Lower lobe of right lung (tissue), 2 donors: ENCODE measurements around the gene GPSM3. TPM values are rescaled to one million over a fixed set of nuclear protein-coding genes. Genes with fewer than 3 reads are reported as not detected.
"Not testable (repeated sequence)": the region's sequence is repeated elsewhere in the genome, so short reads cannot be mapped to it uniquely, and the experiment has no call there.

Source experiments
- ATAC-seq, 2 donors: fragments of 200-7000 bp; cut with Tn5 transposase; one replicate each; pipeline ENCODE4 v1.9.1; 2020 to 2022; ENCODE audit warnings: mild to moderate bottlenecking in 2 of 2, moderate library complexity in 2 of 2
- DNase-seq: peaks from one replicate; pipeline ENCODE4 v3.0.0-alpha.2; 2020
- H3K27ac ChIP-seq: fragments of 200-600 bp; one replicate; pipeline ENCODE4 v1.8.0; 2022
- H3K27me3 ChIP-seq: fragments of 200-600 bp; one replicate; pipeline ENCODE4 v1.8.0; 2022; ENCODE audit warnings: low read depth
- H3K36me3 ChIP-seq: fragments of 200-600 bp; one replicate; pipeline ENCODE4 v1.8.0; 2022; ENCODE audit warnings: mild to moderate bottlenecking
- H3K4me1 ChIP-seq: fragments of 200-600 bp; one replicate; pipeline ENCODE4 v1.8.0; 2022
- H3K4me3 ChIP-seq: fragments of 200-600 bp; one replicate; pipeline ENCODE4 v1.8.0; 2022; ENCODE audit warnings: mild to moderate bottlenecking
- H3K9me3 ChIP-seq: fragments of 200-600 bp; one replicate; pipeline ENCODE4 v1.8.0; 2022
- intact Hi-C: fragments of 100-400 bp; cut with DNase I; formaldehyde crosslinking; loops from one replicate; pipeline ENCODE4 v1.11.0; 2022
- total RNA-seq: library from RNA; stranded (reverse); fragmentation: NEBNext Ultra II Directional; extraction: Animal tissue kit (Norgen Biotek cat#: 25700); gene quantifications from one replicate; pipeline ENCODE4 v1.2.1, GENCODE V29; 2021
- TF ChIP-seq, protein P1 (sequence below): fragments of 200-600 bp; IDR thresholded peaks from one replicate; pipeline ENCODE4 v1.8.0; 2022; ENCODE audit warnings: antibody characterized with exemption, mild to moderate bottlenecking
- donor health status: DM: no; HTN: yes; CAD: no; lungs with severe emphysema.

Gene GPSM3
- total RNA-seq, 1 donor from 2014 or later, result 76.2 TPM

DNA sequence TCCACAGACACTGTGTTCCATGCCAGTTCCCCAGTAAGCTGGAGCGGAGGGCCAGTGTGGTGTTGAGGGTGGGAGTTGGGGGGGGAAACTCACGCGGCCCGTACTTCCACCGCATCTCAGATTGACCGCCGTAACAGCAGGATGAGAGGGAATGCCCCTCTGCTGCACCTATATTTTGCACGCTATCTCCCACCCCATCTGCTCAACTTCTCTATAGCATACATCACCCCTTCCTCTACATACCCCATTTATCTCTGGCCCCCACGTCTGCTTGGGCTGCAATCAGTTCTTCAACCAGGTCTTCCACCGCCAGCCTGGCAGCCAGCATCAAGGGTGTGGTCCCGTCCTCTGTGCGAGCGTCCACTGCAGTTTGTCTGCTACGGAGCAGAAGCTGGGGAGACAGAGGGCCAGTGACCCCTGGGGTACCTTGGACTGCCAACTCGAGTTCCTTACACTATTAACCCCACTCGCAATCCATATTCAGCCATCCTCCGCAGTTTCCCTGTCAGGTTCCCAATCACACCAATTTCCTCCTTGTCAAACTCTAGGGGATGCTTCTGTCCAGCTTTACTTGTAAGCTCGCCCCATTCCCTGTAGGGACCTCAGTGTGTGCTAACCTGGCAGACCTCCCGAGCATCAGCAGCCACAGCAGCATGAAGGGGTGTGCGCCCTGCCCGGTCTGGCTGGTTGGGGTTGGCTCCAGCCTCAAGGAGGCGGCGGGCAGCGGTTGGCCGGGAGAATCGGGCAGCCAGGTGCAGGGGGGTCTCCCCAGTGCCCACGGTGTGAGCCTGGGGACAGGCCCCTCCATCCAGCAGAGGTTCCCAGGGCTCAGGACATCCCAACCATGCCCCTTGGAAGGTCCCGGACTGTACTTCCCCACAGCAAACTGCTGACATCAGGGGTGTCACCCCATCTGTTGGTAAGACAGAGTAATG is 4.5 kb upstream of the GPSM3 start:
- Histone ChIP-seq H3K4me1 (peaks cover 44% of the 10 kb centered on the region), H3K27ac (peak overlapping the region; percentile 100), H3K9me3 (no peaks in the 10 kb centered on the region), H3K36me3 (peaks cover 1% of the 10 kb centered on the region), H3K4me3 (peak overlapping the region; percentile 79), H3K27me3 (peaks cover under 1% of the 10 kb centered on the region)
- DNase-seq (no peak), ATAC-seq (no peak)
- TF ChIP-seq, protein P1, sequence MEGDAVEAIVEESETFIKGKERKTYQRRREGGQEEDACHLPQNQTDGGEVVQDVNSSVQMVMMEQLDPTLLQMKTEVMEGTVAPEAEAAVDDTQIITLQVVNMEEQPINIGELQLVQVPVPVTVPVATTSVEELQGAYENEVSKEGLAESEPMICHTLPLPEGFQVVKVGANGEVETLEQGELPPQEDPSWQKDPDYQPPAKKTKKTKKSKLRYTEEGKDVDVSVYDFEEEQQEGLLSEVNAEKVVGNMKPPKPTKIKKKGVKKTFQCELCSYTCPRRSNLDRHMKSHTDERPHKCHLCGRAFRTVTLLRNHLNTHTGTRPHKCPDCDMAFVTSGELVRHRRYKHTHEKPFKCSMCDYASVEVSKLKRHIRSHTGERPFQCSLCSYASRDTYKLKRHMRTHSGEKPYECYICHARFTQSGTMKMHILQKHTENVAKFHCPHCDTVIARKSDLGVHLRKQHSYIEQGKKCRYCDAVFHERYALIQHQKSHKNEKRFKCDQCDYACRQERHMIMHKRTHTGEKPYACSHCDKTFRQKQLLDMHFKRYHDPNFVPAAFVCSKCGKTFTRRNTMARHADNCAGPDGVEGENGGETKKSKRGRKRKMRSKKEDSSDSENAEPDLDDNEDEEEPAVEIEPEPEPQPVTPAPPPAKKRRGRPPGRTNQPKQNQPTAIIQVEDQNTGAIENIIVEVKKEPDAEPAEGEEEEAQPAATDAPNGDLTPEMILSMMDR, result no peak
- intact Hi-C loops, result no loop called here

DNA sequence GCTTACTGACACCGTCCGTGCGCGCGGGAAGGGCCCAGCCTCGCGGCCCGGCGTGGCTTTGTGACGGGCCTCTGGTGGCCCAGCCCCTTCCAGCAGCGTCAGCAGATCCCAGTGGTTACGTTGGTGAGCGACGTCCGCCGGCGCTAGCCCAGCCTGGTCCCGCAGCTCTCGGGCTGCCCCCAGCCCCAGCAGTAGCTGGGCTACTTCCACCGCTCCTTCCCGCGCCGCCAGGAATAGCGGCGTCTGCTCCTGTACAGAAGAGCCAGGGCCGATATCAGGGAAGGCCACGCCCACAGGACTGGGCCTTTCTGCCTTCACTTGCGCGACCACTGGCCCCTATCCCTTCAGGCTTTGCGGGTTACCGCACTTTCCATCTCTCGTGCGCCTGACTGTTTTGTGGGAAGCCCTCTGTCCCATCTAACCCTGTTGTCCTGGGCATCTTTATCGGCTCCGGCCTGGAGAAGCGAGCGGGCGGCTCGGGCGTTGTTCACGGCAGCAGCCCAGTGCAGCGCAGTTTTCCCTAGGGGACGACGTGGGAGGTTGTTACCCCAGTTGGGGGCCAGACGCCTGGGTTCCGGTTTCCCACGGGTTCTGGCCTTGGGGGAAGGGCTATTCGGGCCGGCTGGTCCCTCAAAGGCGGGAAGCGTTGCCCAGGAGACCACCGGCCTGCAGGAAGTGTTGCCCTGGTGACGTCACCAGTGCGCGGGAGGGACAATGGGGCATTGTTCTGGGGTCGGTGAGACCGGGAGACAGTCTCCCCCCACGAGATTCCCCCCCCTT is 3.6 kb upstream of the GPSM3 start:
- DNase-seq, result peak; percentile 93
- H3K4me1 ChIP-seq, result peaks cover 48% of the 10 kb centered on the region
- TF ChIP-seq, protein P1, result no peak

DNA sequence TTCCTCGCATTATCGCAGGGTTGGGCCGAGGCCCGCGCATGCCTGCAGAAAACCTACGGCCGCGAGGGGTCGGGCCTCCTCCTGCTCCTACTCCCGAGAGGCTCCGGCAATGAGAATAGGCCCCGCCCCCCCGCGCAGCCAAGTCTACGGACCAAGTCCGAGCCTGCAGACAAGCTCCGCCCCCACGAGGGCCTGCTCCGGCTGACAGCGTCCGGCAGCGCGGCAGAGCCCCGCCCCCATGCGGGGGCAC is 3.1 kb upstream of the GPSM3 start:
- no peaks in the 10 kb centered on the region for H3K27me3 ChIP-seq
- peaks cover 53% of the 10 kb centered on the region for H3K4me1 ChIP-seq
- no peaks in the 10 kb centered on the region for H3K9me3 ChIP-seq
- H3K27ac ChIP-seq, result peak overlapping the region; percentile 100
- TF ChIP-seq, protein P1, result peak; percentile 50
- peak overlapping the region; percentile 79 for H3K4me3 ChIP-seq
- H3K36me3 ChIP-seq, result no peaks in the 10 kb centered on the region
- ATAC-seq (peak; percentile 93 to 96), DNase-seq (peak; percentile 100)
- intact Hi-C loops, result no loop called here

More for the DNA sequence above, 3.6 kb upstream of the GPSM3 start:
- intact Hi-C loops, result no loop called here
- Histone ChIP-seq H3K4me3 (peak overlapping the region; percentile 79), H3K27ac (peak overlapping the region; percentile 100), H3K36me3 (no peaks in the 10 kb centered on the region), H3K9me3 (no peaks in the 10 kb centered on the region), H3K27me3 (no peaks in the 10 kb centered on the region)
- ATAC-seq, result peak; percentile 49 to 52

DNA sequence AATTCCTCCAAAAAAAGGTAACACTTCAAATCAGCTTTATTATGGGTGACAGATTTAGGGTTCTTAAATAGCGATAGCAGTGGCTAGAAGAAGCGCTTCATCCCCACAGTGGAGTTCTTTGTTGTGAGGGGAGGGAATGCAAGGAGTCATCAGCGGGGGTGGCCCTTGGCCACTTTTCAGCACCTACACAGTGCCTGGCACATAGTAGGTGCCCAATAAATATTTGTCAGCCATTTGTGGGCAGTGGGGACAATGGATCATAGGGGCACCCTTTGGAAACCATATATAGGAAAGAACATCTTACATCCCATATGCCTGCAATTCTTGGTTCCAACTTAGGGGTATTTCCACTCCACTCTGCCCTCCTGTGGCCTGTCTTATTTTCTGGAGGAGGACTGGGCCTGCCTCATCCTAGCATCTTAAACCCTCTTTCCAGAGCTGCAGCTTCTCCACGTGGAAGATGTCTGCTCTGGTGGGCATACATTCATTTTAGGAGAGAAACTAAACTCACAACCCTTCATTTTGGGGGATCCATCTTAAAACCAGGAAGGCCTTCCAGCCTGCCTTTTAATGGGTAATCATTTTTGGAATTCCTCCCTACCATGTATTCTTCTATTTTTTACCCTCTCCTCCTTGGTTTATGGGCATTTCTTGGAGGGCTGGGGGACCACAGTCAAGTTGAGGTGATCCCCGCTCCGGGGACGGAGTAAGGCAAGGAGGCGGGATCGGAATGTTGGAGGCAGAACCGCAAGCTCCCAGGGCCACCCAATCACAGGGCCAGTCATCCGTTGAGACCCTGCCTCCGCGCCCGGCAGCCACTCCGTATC is 2.6 kb upstream of the GPSM3 start:
- no peaks in the 10 kb centered on the region for H3K9me3 ChIP-seq
- peak overlapping the region; percentile 91 for H3K27ac ChIP-seq
- ATAC-seq (no peak), DNase-seq (no peak)
- peaks cover 56% of the 10 kb centered on the region for H3K4me1 ChIP-seq
- no peaks in the 10 kb centered on the region for H3K36me3 ChIP-seq
- intact Hi-C loops, result no loop called here
- no peaks in the 10 kb centered on the region for H3K27me3 ChIP-seq
- TF ChIP-seq, protein P1, result no peak
- H3K4me3 ChIP-seq, result peak overlapping the region; percentile 49

DNA sequence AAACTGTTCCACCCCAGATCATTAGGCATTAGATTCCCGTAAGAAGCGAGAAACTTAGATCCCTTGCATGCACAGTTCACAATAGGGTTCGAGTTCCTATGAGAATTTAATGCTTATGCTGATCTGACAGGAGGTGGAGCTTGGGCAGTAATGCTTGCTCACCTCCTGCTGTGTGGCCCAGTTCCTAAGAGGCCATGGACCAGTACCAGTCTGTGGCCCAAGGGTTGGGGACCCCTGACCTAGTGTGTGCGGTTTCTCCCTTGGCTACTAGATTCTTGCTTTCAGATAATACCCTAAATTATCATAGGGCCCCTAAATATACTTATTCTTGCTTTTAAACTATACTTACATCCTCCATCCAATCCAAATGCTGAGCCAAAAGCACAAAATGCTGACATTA is 1.9 kb upstream of the GPSM3 start:
- Histone ChIP-seq H3K4me3 (peak overlapping the region; percentile 49), H3K9me3 (no peaks in the 10 kb centered on the region), H3K36me3 (no peaks in the 10 kb centered on the region), H3K27me3 (no peaks in the 10 kb centered on the region), H3K27ac (peak overlapping the region; percentile 91), H3K4me1 (peaks cover 56% of the 10 kb centered on the region)
- intact Hi-C loops, result no loop called here
- no peak for DNase-seq
- TF ChIP-seq, protein P1, result no peak
- ATAC-seq, result no peak

DNA sequence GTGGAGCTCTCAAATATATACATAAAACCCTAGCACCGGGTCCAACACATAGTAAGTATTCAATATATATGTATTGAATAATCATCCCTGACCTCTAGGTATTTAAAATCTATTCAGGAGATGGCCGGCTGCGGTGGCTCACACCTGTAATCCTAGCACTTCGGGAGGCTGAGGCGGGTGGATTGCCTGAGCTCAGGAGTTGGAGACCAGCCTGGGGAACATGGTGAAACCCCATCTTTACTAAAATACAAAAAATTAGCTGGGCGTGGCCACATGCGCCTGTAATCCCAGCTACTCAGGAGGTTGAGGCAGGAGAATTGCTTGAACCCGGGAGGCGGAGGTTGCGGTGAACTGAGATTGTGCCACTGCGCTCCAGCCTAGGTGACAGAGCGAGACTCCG is 653 bp upstream of the GPSM3 start:
- H3K27me3 ChIP-seq, DNase-seq, ATAC-seq, H3K9me3 ChIP-seq, H3K36me3 ChIP-seq, intact Hi-C loops: not testable (repeated sequence)
- H3K27ac ChIP-seq, result peak overlapping the region; percentile 91
- peak overlapping the region; percentile 76 for H3K4me3 ChIP-seq
- H3K4me1 ChIP-seq, result peaks cover 69% of the 10 kb centered on the region
